Right lobe of liver (tissue), 4 donors: ENCODE data around the gene MRPL11.

Source experiments
- POLR2A ChIP-seq: fragments of 450-650 bp; IDR thresholded peaks from one replicate; pipeline ENCODE4 v1.6.1; 2017; ENCODE audit warnings: antibody characterized with exemption, mild to moderate bottlenecking
- TF ChIP-seq, protein P1 (sequence below), 4 donors: fragments of 200-600 bp in 3 of 4; fragments of 450-650 bp in 1 of 4; IDR thresholded peaks; one replicate each; pipeline versions ENCODE4 v1.5.1 to v1.8.0; 2016 to 2022; ENCODE audit warnings: antibody characterized with exemption in 4 of 4, mild to moderate bottlenecking in 2 of 4
- donor health status: DM: no; HTN: no; CAD: no.
- donor health status: DM: no; HTN: no; CAD: no.
- donor health status: DM: no; HTN: yes; CAD: no.

DNA sequence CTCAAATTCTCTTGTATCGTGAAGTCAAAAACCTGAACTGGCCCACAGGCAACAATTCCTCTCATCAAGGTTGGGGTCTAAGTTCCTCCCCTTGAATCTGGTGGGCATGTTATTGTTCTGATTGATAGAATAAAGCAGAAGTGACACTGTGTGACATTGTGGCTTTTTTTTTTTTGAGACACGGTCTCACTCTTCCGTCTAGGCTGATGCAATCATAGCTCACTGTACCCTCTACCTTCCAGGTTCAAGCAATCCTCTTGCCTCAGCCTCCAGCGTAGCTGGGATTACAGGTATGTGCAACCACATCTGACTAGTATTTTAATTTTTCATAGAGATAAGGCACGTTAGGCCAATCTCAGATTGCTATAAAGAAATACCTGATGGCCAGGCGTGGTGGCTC lies 19.2 kb upstream of the MRPL11 start:
- TF ChIP-seq, protein P1, sequence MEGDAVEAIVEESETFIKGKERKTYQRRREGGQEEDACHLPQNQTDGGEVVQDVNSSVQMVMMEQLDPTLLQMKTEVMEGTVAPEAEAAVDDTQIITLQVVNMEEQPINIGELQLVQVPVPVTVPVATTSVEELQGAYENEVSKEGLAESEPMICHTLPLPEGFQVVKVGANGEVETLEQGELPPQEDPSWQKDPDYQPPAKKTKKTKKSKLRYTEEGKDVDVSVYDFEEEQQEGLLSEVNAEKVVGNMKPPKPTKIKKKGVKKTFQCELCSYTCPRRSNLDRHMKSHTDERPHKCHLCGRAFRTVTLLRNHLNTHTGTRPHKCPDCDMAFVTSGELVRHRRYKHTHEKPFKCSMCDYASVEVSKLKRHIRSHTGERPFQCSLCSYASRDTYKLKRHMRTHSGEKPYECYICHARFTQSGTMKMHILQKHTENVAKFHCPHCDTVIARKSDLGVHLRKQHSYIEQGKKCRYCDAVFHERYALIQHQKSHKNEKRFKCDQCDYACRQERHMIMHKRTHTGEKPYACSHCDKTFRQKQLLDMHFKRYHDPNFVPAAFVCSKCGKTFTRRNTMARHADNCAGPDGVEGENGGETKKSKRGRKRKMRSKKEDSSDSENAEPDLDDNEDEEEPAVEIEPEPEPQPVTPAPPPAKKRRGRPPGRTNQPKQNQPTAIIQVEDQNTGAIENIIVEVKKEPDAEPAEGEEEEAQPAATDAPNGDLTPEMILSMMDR (IDR thresholded peaks at IDR 0.05), result no peak
- no peak for TF ChIP-seq POLR2A
